NCI-H1694 (cell line): ENCODE results near the gene RAG2.

Source experiments
- DNase-seq: peaks from one replicate; lab custom pipeline; 2025; lab: John Stamatoyannopoulos, UW

RAG2 gene

GRCh38 chr11:36550385-36551115 is 47.5 kb downstream of the RAG2 start:
- DNase-seq: no peak
